MM.1S (cell line): ENCODE results near the gene DPM2.

Experiments used
- CTCF ChIP-seq: fragments of 300-600 bp; sonication (generic); IDR thresholded peaks from 2 replicates; pipeline ENCODE4 v1.5.1; 2016; ENCODE audit warnings: antibody characterized with exemption, low read length, mixed read lengths
- EZH2 ChIP-seq: fragments of 300-600 bp; sonication (generic); optimal IDR thresholded peaks from 2 replicates; pipeline ENCODE3; 2017; ENCODE audit warnings: low read depth, mild to moderate bottlenecking, antibody characterized with exemption, low read length, mixed read lengths
- EZH2phosphoT487 ChIP-seq: fragments of 300-600 bp; sonication (generic); IDR thresholded peaks from 2 replicates; pipeline ENCODE4 v1.6.1; 2018; ENCODE audit warnings: antibody characterized with exemption, low read length

- TF ChIP-seq CTCF (peak; percentile 88), EZH2 (no peak), EZH2phosphoT487 (no peak)
Measured at GRCh38 chr9:127921557-127922120, 16.0 kb downstream of the DPM2 start.
